Measurements from ENCODE around the gene SAT2. TPM values are rescaled to one million over a fixed set of nuclear protein-coding genes. Genes with fewer than 3 reads are reported as not detected.
A peak's percentile ranks its signal among the peaks of the same experiment; 100 is the strongest.

SAT2 gene
- total RNA-seq, 4 donors from 2014 or later: 38.4 to 79.4 (median 60.4) TPM

DNA sequence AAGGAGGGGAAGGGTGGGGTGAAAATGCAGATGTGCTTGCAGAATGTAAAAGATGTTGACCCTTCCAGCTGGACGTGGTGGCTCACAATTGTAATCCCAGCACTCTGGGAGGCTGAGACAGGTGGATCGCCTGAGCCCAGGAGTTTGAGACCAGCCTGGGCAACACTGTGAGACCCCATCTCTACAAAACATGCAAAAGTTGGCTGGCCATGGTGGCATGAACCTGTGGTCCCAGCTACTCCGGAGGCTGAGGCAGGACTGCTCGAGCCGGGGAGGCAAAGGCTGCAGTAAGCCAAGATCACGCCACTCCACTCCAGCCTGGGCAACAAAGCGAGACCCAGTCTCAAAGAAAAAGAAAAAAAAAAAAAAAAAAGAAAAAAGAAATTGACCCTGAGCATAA is 40.9 kb upstream of the SAT2 start:
- TF ChIP-seq POLR2A (IDR thresholded peaks at IDR 0.05) (no peak), CTCF (IDR thresholded peaks at IDR 0.05 in 4 of 5, conservative IDR thresholded peaks at IDR 0.05 in 1 of 5) (no peak)
- Histone ChIP-seq H3K4me1 (no peaks in the 10 kb centered on the region), H3K27me3 (no peaks in the 10 kb centered on the region), H3K27ac (no peak overlapping the region), H3K36me3 (peaks cover 5 to 54% of the 10 kb centered on the region in 2 donors), H3K9me3 (no peaks in the 10 kb centered on the region), H3K4me3 (no peak overlapping the region)
- intact Hi-C loops (cut with DNase I; ENCODE audit: low total_unique reads): no loop called here
- no peak for ATAC-seq
- DNase-seq: no peak
- in situ Hi-C loops (cut with MboI; ENCODE audit: low sequenced_read_pairs in 4 of 4): no loop called here

GRCh38 chr17:7667656-7668406 is 40.2 kb upstream of the SAT2 start:
- no peaks in the 10 kb centered on the region for H3K4me1 ChIP-seq
- H3K36me3 ChIP-seq: peaks cover 0 to 48% of the 10 kb centered on the region in 2 donors
- in situ Hi-C loops (cut with MboI; ENCODE audit: low sequenced_read_pairs in 4 of 4) (no loop called here), intact Hi-C loops (cut with DNase I; ENCODE audit: low total_unique reads) (no loop called here)
- TF ChIP-seq CTCF (IDR thresholded peaks at IDR 0.05 in 4 of 5, conservative IDR thresholded peaks at IDR 0.05 in 1 of 5): no peak
- no peak for TF ChIP-seq POLR2A (IDR thresholded peaks at IDR 0.05)
- no peaks in the 10 kb centered on the region for H3K27me3 ChIP-seq
- no peak for ATAC-seq
- no peak for DNase-seq
- H3K27ac ChIP-seq: no peak overlapping the region
- H3K4me3 ChIP-seq: no peak overlapping the region
- no peaks in the 10 kb centered on the region for H3K9me3 ChIP-seq

GRCh38 chr17:7656958-7657609 is 29.5 kb upstream of the SAT2 start:
- ATAC-seq: no peak
- TF ChIP-seq CTCF (IDR thresholded peaks at IDR 0.05 in 4 of 5, conservative IDR thresholded peaks at IDR 0.05 in 1 of 5) (no peak), POLR2A (IDR thresholded peaks at IDR 0.05) (no peak)
- DNase-seq: peak in 1 of 2 donors; percentile 20
- no peak overlapping the region for H3K27ac ChIP-seq
- H3K9me3 ChIP-seq: no peaks in the 10 kb centered on the region
- H3K4me1 ChIP-seq: no peaks in the 10 kb centered on the region
- no peaks in the 10 kb centered on the region for H3K36me3 ChIP-seq
- intact Hi-C loops (cut with DNase I; ENCODE audit: low total_unique reads) (no loop called here), in situ Hi-C loops (cut with MboI; ENCODE audit: low sequenced_read_pairs in 4 of 4) (no loop called here)
- no peak overlapping the region for H3K4me3 ChIP-seq
- H3K27me3 ChIP-seq: peaks cover 5 to 7% (median 7%) of the 10 kb centered on the region in 3 donors

- no peaks in the 10 kb centered on the region for H3K9me3 ChIP-seq
- ATAC-seq (no peak), DNase-seq (no peak)
- in situ Hi-C loops (cut with MboI; ENCODE audit: low sequenced_read_pairs in 4 of 4): no loop called here
- no peaks in the 10 kb centered on the region for H3K36me3 ChIP-seq
- H3K4me3 ChIP-seq: no peak overlapping the region
- H3K4me1 ChIP-seq: peaks cover 7 to 14% of the 10 kb centered on the region in 2 donors
- intact Hi-C loops (cut with DNase I; ENCODE audit: low total_unique reads): no loop called here
- TF ChIP-seq POLR2A (IDR thresholded peaks at IDR 0.05) (no peak), CTCF (IDR thresholded peaks at IDR 0.05 in 4 of 5, conservative IDR thresholded peaks at IDR 0.05 in 1 of 5) (no peak)
- H3K27ac ChIP-seq: no peak overlapping the region
- peaks cover 20 to 23% (median 23%) of the 10 kb centered on the region in 3 donors for H3K27me3 ChIP-seq
Observed at GRCh38 chr17:7655541-7655840, 27.9 kb upstream of the SAT2 start.

Data from gastrocnemius medialis (tissue), 4 donors.